Body of pancreas (tissue), 4 donors: Measurements from ENCODE around the gene CACNA1C. TPM values are rescaled to one million over a fixed set of nuclear protein-coding genes. Genes with fewer than 3 reads are reported as not detected.

Source experiments
- ATAC-seq: fragments of 150-250 bp; one replicate; pipeline ENCODE4 v1.9.1; 2016
- DNase-seq, 4 donors: peaks; one replicate each; pipeline ENCODE4 v3.0.0-alpha.2; 2019
- H3K27ac ChIP-seq, 4 donors: fragments of 200-600 bp; sonication (generic); 1 replicate in 3 of 4; 2 replicates in 1 of 4; pipeline versions ENCODE4 v1.5.1 to v1.6.1; 2016 to 2019; ENCODE audit warnings: mild to moderate bottlenecking in 1 of 4, mixed read lengths in 1 of 4, moderate library complexity in 1 of 4
- H3K27me3 ChIP-seq, 2 donors: fragments of 200-600 bp; sonication (generic); one replicate each; pipeline ENCODE4 v1.6.0; 2016; ENCODE audit warnings: mild to moderate bottlenecking in 1 of 2
- H3K36me3 ChIP-seq, 2 donors: fragments of 200-600 bp; sonication (generic); replicated peaks in 1 of 2; 2 replicates each; pipeline ENCODE4 v1.5.1; 2016; ENCODE audit warnings: low read depth in 2 of 2; ENCODE audit not compliant: insufficient read depth in 1 of 2
- H3K4me1 ChIP-seq: fragments of 200-600 bp; sonication (generic); one replicate; pipeline ENCODE4 v1.6.0; 2016
- H3K4me3 ChIP-seq, 2 donors: fragments of 200-600 bp; sonication (generic); 1 replicate in 1 of 2; 2 replicates in 1 of 2; pipeline ENCODE4 v1.5.1; 2016 to 2019
- H3K9me3 ChIP-seq, 3 donors: fragments of 200-600 bp; sonication (generic); 1 replicate in 2 of 3; 2 replicates in 1 of 3; pipeline ENCODE4 v1.5.1; 2016
- POLR2A ChIP-seq, 3 donors: fragments of 450-650 bp; IDR thresholded peaks; one replicate each; pipeline ENCODE4 v1.6.1; 2016; ENCODE audit warnings: antibody characterized with exemption in 3 of 3, mild to moderate bottlenecking in 2 of 3
- WGBS, 2 donors: methylation state at CpG; one replicate each; pipeline ENCODE4 v1.1.5; 2017; 5-methylcytosine and 5-hydroxymethylcytosine counted together
- intact Hi-C: fragments of 100-400 bp; cut with DNase I; formaldehyde crosslinking; loops from one replicate; pipeline ENCODE4 v1.15.1; 2023
- total RNA-seq, 2 donors: library from RNA; depleted of rRNA; stranded (reverse); fragments of >200 nt; gene quantifications; one replicate each; pipeline ENCODE4 v1.1.0, GENCODE V29; 2016
- TF ChIP-seq, protein P1 (sequence below), 7 experiments: fragments of 450-650 bp in 4 of 7; fragments of 200-600 bp in 3 of 7; sonication (generic) in 3 of 7; IDR thresholded peaks; one replicate each; pipeline ENCODE4 v1.5.1; 2016 to 2019; ENCODE audit warnings: antibody characterized with exemption in 7 of 7

Gene CACNA1C
- total RNA-seq, 2 donors from 2014 or later = 2.3 to 4.4 TPM

DNA sequence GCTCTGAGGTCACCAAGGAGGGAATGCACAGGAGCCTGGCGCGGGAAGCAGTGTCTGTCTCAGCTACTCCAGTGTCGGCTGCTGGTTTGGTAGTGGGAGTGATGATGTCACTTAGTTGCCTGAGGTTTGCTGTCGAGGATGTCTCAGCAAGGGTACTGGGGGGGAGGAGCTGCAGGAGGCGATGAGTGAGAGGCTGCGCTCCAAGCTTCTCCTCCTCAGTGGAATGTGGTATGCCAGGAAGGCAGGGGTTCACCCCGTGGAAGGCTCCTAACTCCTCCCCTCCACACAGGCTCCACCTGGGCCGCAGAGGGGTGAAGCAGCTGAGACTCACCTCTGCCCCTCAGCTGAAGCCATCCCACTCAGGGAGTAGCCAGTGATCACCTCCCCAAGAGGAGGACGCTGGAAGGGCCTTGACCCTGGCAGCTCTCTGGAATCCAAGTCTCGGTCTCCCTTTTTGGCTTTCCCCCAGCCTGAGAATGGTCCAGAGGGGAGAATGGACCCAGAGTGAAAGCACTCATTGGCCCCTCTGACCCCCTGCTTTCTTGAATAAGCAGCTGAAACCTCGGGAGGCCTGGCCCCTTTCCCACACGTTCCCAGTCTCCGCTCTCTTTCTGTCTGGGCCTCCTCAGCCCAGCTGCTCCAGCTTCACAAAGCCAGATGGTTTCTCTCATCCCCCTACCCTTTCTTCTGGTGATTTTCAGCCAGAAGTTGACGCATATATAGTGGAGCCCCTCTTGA lies 563.0 kb downstream of the CACNA1C start:
- no peak for ATAC-seq
- peak in 1 of 4 donors; percentile 8 for DNase-seq

DNA sequence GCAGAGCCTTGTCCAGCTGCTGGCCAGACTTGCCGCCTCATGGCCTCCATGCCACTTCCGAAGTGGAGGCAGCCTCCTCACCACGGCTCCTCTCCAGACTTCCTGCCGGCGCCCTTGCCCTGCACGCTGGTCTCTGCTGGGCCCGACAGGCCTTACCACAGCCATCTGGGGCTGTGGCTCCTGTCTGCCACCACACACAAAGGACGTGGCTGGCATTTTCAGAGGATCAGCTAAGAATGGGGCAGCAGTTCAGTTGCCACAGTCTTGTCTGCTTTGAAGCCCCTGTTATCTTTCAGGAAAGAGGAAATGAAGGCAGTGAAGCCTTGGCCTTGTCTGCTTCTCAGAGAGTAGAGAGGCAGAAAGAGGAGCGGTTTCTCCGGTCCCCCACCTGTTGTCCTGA lies 564.0 kb downstream of the CACNA1C start:
- no peaks in the 10 kb centered on the region for H3K27me3 ChIP-seq
- intact Hi-C loops = no loop called here
- no peaks in the 10 kb centered on the region for H3K36me3 ChIP-seq
- H3K4me3 ChIP-seq = no peak overlapping the region
- ATAC-seq (no peak), DNase-seq (no peak)
- no peaks in the 10 kb centered on the region for H3K4me1 ChIP-seq
- H3K9me3 ChIP-seq = no peaks in the 10 kb centered on the region
- no peak overlapping the region for H3K27ac ChIP-seq
- TF ChIP-seq, protein P1, sequence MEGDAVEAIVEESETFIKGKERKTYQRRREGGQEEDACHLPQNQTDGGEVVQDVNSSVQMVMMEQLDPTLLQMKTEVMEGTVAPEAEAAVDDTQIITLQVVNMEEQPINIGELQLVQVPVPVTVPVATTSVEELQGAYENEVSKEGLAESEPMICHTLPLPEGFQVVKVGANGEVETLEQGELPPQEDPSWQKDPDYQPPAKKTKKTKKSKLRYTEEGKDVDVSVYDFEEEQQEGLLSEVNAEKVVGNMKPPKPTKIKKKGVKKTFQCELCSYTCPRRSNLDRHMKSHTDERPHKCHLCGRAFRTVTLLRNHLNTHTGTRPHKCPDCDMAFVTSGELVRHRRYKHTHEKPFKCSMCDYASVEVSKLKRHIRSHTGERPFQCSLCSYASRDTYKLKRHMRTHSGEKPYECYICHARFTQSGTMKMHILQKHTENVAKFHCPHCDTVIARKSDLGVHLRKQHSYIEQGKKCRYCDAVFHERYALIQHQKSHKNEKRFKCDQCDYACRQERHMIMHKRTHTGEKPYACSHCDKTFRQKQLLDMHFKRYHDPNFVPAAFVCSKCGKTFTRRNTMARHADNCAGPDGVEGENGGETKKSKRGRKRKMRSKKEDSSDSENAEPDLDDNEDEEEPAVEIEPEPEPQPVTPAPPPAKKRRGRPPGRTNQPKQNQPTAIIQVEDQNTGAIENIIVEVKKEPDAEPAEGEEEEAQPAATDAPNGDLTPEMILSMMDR (IDR thresholded peaks at IDR 0.05) = no peak
- no peak for TF ChIP-seq POLR2A (IDR thresholded peaks at IDR 0.05)
- 60 to 72% methylated on average over 10 of the region's 10 CpGs for WGBS, 2 donors

More for the DNA sequence above, 563.0 kb downstream of the CACNA1C start:
- TF ChIP-seq, protein P1 (IDR thresholded peaks at IDR 0.05) = no peak
- TF ChIP-seq POLR2A (IDR thresholded peaks at IDR 0.05) = no peak
- H3K27me3 ChIP-seq = no peaks in the 10 kb centered on the region
- H3K4me1 ChIP-seq = no peaks in the 10 kb centered on the region
- no peak overlapping the region for H3K4me3 ChIP-seq
- H3K36me3 ChIP-seq = no peaks in the 10 kb centered on the region
- intact Hi-C loops = no loop called here
- 61 to 66% methylated on average over 13 to 14 of the region's 14 CpGs for WGBS, 2 donors
- no peak overlapping the region for H3K27ac ChIP-seq
- no peaks in the 10 kb centered on the region for H3K9me3 ChIP-seq

DNA sequence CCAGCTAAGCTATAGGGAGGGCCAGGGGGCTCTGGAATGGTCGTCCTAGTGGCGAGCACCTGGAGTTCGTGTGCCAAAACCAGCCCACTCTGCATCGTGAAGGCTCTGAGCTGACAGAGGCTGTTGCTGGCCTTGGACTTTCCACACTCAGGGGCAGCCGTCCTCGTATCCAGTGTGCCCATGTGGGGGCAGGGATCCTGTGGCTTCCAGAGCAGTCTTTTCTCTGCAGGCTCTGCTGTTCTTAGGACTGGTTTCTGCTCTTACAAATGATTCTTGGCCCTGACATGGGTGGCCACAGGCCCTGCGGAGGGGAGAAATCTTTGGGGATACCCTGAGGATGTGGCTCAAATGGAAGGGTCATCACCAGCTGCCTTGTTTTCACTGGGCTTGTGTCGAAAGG lies 564.6 kb downstream of the CACNA1C start:
- no peak for ATAC-seq
- no peaks in the 10 kb centered on the region for H3K36me3 ChIP-seq
- H3K4me1 ChIP-seq = no peaks in the 10 kb centered on the region
- intact Hi-C loops = no loop called here
- no peaks in the 10 kb centered on the region for H3K27me3 ChIP-seq
- H3K4me3 ChIP-seq = no peak overlapping the region
- TF ChIP-seq, protein P1 (IDR thresholded peaks at IDR 0.05) = no peak
- TF ChIP-seq POLR2A (IDR thresholded peaks at IDR 0.05) = no peak
- H3K9me3 ChIP-seq = no peaks in the 10 kb centered on the region
- 64 to 67% methylated on average over 8 of the region's 8 CpGs for WGBS, 2 donors
- no peak for DNase-seq
- H3K27ac ChIP-seq = no peak overlapping the region

DNA sequence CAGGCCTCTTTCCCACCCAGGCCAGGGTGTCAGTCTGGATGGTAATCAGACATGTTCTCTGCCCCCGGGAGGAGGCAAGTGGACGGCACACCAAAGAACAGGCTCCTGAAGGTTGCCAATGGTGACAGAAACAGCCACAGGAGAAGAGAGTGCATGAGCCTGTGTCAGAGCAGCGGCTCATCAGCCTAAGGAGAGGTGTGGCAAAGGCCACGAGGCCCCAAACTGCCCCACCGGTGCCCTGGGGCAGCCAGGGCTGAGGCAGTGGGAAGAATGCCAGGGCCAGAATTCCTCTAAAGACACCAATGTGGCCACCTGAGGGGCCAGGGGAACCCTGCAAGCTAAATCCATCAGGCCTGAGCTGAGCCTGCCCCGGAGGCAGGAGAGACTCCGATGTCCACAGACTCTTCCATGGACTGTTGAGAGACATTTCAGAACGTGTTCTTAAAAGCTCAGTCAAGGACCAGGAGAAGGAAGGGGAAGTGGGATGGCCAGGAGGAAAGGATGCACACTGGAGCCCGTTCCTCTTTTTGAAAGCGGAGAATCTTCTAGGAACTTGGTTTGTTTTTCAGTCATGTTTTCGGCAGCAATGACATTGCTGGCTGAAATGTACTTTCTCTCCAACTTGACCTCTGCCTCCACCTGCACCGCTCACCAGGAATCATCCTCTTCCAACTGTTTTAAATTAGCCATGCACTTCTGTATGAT lies 565.7 kb downstream of the CACNA1C start:
- no peaks in the 10 kb centered on the region for H3K36me3 ChIP-seq
- no peaks in the 10 kb centered on the region for H3K27me3 ChIP-seq
- ATAC-seq = no peak
- TF ChIP-seq, protein P1 (IDR thresholded peaks at IDR 0.05) = no peak
- no peak for TF ChIP-seq POLR2A (IDR thresholded peaks at IDR 0.05)
- no peaks in the 10 kb centered on the region for H3K9me3 ChIP-seq
- H3K4me1 ChIP-seq = no peaks in the 10 kb centered on the region
- no peak overlapping the region for H3K4me3 ChIP-seq
- intact Hi-C loops = no loop called here
- no peak overlapping the region for H3K27ac ChIP-seq
- WGBS, 2 donors = 67 to 74% methylated on average over 12 of the region's 12 CpGs
- no peak for DNase-seq
